ENCODE results near the gene UBAC1.
A peak's percentile ranks its signal among the peaks of the same experiment; 100 is the strongest.

The UBAC1 gene

DNA sequence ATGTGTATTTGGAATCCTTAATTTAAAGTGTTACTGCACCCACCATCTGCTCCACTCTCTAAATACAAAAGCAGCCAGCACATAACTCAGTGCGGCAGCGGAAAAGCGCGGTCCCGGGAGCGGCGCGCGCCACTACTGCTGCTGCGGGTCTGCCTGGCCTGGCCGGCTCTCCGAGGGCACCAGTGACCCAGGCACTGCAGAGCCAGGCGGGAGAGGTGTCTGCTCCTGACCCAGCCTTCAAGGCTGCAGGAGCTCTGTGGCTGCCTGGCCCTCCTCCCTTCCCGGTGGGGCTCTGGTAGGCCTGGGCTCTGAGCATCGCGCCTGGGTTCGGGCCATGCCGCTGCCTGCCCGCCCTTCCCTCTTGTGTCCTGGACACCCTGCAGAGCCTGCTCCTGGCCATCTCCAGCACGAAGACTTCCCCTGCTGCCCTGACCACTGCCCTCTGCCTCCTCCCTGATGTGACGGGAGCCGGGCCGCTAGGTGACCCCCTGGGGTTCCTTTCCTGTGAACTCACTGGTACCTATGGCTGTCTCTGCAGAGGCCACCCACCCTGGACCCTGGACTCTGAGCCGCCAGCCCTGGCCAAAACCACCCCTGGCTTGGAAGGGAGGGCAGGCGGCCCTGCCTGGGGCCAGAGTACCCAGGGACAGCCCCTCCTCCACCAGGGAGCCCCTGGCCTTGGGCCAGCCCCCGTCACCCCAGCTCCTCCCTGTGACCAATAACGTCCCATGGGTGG lies 32.8 kb upstream of the UBAC1 start:
- DNase-seq (ENCODE audit: low spot score): no peak

DNA sequence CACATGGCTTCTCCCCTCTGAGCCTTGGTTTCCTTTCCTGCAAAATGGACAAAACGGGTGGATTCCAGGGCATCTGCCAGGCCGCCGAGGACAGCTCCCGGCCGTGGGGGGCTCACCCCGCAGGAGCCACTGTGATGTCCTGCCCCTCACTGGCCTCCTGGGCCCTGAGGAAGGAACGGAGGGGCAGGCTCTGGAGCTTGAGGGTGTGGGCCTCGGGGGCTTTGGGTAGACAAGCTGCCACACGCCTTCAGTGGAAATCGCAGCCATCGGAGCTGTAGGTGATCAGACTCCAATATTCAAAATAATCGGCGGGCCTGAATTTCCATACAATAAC lies 32.2 kb upstream of the UBAC1 start:
- no peak for DNase-seq (ENCODE audit: low spot score)

DNA sequence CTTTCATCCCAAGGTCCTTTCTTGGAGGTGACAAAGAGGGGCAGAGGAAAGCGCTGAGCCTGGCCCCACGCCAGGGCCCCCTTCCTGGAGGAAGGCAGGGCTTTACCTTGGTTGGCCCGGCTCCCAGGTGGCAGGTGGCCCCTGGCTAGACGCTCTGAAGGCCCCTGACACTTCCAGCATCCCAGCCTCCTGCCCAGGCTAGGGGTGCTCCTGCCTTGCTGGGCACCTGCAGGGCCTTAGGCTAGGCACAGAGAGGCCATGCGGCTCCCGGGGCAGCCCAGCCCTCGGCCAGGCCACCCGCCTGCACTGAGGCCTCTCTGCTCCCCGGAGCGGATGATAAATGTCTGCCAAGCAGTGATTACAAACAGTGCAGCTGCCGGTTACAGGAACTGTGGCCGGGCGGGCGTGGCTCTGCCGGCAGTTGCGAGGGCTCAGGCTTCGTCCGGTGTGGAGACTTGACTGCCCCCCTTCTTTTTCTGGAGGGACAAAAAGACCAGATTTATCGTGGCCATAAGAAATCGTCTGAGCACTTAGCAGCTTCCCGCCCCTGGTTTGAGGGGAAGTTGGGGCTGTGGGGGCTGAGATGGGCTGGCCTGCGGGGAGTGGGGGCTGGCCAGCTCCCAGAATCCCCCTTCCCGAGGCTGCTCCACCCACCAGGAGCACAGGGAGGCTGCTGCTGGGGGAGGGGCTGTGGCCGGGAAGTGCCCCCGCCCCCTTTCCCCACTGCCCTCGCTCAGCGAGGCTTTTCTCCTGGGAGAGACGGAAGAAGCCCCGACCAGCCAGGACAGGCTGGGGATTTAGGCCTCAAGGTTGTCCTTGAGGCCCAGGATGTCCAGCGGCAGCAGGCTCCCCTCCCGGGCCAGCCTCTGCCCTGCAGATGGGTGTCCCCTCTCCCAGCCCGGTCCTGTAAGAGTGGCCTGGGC lies 31.6 kb upstream of the UBAC1 start:
- no peak for DNase-seq (ENCODE audit: low spot score)

DNA sequence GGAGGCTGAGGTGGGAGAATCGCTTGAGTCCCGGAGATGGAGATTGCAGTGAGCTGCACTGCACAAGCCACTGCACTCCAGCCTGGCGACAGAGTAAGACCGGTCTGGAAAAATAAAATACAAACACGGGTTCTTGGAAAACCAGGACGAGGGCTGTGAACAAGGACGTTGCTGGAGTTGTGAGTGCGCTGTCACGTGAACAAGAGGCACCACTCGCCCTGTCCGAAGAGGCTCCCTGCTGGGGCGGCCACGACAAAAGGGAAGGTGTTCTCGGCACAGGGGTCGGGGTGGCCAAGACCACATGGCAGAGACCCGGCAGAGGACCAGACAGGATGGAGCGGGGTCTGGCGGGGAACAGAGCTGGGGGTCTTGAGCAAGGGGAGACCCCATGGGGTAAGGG lies 30.6 kb upstream of the UBAC1 start:
- no peak for DNase-seq (ENCODE audit: low spot score)

DNA sequence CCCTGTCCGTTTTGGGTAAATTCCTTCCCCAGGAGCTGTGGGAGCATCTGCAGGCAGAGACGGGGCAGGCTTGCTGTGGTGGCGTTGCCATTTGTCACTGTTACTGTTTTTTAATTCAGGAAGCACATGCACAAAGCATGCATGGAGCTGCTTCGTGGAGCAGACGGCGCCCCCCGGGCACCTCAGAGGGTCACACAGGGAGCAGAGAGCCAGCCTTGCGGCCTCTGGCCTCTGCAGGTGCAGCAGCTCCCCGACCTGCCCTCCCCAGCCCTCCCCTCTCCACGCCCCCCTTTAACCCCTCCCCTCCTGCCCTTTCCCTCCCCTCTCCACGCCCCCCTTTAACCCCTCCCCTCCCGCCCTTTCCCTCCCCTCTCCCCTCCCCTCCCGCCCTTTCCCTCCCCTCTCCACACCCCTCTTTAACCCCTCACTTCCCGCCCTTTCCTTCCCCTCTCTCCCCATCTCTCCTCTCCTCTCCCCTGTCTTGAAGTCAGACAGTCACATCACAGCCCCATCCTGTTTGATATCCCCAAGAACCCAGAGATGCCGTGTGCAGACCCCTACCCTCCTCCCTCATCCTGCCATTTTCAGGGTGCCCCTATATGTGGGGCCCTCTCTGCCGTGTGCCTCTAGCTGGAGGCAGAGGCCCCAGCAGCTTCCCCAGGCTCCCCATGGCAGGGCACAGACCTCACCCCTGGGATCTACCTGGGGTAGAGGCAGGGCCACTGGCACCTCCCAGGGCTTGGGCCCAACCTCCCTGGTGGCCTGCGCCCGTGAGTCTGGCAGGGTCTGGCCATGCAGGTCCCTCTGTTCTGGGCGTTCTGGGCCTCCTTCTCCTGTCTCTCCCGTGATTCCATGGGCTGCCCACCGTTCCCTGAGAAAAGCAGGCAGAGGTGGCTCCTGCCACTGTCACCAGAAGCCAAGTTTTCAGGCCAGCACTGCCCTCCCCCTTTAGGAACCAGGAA lies 29.6 kb upstream of the UBAC1 start:
- DNase-seq (ENCODE audit: low spot score): peak; percentile 19

DNA sequence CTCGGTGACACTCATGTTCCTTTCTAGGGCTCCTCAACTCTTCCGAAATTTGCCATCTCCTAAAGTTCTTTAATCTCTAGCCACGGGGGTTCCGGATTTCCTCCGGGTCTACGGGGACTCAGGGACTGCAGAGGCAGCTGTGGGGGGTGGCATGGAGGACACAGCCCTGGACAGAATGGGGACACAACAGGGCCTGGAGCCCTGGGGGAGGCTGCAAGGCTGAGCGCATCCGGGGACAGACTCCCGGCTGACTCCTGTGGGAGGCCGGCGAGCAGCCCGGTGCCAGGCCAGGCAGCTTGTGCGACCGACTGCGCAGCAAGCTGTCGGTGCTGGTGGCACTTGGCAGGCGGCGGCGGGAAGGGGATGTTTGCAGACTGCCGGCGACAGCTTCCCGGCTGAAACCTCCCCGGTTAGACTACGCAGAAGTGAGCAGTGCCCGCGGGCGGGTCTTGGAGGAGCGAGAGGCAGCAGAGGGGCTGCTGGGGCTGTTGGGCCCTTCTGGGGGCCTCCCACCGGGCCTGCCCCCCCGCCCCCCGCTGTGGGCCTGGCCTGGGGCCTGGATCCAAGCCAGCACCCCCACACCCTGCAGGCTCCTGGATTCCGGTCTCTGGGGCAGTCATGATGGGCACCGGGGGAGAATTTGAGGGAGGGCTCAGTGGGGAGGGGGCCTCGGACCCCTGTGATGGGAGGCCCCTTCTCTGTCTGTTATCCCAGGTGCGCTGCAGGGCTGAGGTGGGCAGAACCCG lies 28.7 kb upstream of the UBAC1 start:
- no peak for DNase-seq (ENCODE audit: low spot score)

DNA sequence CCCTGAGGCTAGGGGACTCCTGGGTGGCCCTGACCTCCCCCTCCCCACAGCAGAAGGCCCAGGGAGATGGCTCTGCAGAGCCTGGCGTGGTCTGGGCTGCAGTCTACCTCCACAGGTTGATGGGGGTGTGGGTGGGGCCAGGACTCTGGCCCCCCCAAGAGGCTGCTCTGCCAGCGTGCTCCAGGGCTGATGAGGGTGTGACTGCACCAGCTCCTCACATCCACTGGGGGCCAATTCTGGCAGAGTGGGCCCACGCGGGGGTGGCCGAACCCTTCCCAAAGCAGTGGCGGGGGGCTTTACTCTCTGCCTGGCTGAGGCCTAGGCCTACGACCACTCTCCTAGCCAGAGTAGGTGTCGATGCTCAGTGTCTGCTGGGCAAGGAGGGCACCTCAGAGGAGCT lies 28.0 kb upstream of the UBAC1 start:
- no peak for DNase-seq (ENCODE audit: low spot score)

DNA sequence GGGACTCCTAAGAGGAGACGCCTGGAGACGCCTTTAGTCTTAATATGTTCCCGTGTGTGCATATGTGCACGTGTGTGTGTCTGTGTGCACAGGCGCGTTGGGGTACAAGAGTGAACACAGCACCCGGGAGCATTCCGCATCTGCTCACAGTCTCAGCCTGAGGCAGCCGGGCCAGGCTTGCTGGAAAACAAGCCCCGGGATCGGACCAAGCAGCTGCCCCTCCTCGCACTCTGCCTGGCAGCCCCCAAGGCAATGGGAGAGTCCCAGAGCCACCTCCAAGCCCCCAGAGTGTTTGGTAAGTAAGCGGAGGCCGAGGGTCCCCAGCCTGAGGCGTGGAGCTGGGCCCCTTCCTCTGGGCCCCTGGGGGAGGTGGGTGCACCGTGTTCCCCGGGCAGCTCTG lies 27.3 kb upstream of the UBAC1 start:
- no peak for DNase-seq (ENCODE audit: low spot score)

DNA sequence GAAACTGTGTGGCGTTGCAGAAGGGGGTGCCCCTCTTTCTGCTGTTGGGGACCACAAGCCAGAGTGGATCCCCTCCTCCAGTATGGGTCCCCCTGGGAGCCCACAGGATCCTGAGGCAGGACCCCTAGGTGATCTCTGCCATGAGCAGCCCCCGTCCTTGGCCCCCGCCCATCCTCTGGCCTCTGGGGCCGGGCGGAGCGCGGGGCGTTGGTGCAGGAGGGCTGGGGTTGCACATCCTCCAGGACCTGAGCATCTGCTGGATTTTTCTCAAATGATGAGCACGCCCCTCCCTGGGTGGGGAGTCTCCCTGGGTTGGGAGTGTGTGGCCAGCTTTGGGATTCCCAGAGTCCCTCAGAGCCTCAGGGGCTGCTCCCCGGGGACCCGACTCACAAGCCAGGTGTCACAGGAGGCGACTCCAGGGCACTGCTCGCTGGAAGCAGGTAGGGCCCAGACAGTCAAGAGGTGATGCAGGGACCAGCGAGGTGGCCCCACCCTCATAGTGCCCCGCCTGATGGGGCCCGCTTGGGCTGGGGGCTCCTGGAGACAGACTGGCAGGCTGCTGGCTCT lies 26.7 kb upstream of the UBAC1 start:
- no peak for DNase-seq (ENCODE audit: low spot score)

DNA sequence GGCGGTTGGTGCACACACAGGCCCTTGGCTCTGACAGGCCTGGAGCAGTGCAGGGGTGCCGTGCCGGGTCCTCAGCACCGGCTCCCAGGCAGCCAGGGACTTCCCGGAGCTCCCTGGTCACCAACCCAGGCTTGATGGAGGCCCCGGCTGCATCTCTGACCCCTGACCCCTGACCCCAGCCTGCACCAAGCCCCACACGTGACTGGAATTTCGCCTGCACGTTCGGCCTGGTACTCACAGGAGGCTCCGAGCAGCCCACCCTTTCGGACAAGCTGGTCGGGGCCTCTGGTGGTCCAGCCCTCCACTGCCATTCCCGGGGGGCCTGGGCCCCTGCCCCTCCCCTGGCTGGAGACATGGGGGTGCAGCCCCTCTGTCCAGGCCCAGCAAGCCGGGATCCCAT lies 25.4 kb upstream of the UBAC1 start:
- DNase-seq (ENCODE audit: low spot score): no peak

DNA sequence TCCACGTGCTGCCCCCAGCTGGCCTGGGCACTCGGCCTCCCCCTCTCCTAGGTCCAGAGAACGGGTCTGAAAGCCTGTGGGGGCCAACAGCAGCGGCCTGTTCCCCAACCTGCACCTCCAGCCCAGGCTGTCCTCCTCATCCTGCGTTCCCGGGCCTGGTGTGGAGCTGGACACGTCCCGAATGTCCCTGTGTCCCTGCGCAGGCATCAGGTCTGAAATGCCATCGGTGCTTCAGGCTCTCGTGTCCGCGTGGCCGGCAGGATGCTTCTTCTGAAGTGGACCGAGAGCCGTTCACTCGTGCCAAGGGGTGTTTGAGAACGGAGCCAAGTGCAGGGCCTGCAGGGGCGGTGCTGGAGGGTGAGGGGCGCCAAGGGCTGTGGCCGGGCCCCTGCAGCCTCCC lies 24.7 kb upstream of the UBAC1 start:
- DNase-seq (ENCODE audit: low spot score): no peak

DNA sequence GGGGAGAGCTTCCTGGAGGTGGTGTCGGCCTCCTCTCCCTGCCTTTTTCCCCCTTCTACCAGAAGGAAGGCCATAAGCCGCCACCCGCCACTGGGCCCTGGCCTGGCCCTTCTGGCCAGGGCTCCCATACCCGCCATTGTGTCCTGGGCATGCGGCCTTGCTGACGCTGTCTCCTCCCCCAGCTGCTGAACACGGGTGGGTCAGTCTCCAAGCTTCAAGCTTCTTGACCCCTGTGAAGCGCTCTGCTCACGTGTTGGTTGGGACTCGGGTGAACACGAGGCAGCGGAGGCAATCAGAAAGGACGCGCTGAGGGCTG lies 24.2 kb upstream of the UBAC1 start:
- no peak for DNase-seq (ENCODE audit: low spot score)

DNA sequence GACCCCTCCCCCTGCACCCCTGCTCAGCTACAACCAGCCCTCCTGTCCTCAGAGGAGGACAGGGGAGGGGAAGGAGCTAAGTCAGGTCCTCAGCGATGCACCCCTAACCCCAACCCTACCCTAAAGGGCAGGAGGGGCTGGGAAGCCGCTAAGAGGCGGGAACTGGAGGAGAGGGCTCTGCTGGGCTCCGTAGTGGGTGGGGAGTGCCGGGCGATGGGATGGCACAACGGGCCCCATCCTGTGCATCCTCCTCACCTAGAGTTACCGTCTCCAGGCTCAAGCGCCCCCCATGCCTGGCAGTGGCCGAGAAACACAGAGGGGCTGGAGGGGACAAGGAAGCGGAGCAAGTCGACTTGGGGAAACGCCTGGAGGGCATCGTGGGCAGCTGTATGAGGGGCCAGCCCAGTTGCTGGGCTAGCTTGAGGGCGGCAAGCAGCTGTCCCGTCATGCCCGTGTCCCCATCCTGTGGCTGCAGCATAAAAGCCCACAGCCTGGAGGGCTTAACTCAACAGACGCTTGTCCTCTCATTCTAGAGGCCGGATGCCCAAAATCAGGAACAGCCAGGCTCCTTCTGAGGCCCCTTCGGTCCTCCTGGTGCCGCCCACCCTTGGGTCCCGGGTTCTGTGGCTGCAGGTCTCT lies 23.0 kb upstream of the UBAC1 start:
- no peak for DNase-seq (ENCODE audit: low spot score)

DNA sequence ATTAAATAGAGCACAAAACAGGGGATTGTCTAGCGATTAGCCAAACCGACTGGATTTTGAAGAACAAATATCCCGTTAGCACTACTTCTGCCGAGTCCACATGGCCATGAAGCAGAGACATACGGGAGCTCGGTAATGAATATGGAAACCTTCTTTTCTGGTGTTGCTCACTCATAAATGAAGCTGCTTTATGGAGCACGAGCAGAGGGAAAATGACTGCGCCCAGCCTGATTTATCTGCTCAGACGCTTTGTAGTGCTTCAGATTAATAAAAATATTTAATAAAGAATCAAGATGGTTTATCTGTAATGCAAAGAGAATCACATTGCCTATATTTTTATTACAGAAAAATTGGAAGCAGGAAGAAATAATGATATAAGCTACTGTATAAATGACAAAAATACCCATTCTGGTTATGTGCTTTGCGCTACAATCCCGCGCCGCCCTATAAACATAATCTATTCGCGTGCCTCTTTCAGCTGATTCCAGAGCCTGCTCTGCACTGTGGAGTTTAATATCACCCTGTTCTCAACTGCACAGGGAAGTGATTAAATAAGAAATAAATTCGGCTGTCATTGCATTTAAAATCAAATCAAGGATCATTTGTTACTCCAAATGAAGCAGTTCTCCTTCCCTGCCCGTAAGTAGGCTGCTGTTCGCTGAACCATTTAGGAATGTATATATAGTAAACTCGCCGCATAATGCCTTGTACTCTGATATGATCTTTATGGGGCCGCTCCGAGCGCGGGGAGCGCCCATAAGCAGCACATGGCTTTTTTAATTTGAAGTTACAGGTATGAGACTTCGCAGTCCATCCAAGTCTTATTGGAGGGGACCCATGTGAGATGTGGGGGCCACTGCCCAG lies 22.3 kb upstream of the UBAC1 start:
- no peak for DNase-seq (ENCODE audit: low spot score)

DNA sequence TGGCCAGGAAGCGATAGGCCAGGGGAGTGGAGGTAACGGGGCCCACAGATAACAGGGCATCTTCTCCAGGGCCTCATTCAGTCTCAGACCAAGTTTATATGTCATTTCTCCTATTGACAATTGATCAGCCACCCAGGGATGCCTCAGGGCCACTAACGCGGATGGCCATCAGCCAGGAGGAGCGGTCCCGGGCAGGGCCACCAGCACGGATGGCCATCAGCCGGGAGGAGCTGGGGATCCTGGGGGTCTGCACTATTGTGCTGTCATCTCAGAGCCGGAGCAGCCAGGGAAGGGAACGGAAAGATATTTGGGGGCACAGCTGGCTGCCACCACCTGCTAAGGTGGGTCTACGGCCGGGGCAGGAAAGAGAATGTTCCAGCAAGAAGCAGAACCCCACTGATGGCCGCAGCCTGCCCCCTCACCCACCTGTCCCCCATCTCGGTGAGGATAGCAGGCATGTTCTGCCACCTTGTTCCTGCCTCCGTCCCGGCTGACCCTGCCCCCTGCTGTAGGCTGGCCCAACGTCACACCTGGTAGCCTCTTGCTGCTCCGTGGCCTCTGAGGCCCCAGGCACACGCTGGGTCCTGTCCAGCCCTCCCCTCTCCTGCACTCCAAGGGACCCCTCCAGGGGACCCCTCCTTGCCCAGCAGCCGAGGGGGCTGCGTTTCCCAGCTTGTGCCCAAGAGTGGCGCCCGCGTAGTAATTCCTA lies 21.5 kb upstream of the UBAC1 start:
- DNase-seq (ENCODE audit: low spot score): no peak

DNA sequence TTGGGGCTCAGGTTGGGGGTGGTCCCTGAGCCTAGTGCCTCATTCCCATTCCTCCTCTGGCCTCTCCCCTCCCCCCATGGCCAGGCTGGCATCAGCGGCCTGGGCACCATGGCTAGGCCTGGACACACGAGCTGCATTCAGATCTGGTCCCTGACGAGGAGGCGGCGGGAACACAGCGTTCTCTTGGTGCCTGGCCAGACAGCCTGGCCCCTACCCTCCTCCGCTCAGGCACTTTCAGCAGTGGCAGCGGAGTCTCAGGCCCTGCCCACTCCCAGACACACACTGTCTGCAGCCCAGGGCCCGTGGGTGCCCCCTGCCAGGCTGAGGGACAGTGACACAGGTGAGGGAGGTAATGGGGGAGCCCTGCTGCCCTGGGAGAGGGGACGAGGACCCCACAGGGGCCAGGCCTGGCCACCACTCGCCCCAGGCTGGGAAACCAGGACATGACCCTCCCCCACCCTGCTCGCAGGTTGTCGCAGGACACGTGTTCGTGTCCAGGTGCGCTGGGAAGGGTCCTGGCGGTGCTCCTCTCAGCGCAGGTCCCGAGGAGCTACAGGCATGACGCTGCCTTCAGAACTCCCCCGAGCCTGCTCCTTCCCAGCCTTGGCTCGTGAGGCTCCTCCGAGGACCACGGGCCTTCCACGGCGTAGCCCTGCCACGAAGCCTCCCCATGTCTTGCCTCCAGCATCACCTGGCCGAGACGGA lies 19.9 kb upstream of the UBAC1 start:
- DNase-seq (ENCODE audit: low spot score): no peak

DNA sequence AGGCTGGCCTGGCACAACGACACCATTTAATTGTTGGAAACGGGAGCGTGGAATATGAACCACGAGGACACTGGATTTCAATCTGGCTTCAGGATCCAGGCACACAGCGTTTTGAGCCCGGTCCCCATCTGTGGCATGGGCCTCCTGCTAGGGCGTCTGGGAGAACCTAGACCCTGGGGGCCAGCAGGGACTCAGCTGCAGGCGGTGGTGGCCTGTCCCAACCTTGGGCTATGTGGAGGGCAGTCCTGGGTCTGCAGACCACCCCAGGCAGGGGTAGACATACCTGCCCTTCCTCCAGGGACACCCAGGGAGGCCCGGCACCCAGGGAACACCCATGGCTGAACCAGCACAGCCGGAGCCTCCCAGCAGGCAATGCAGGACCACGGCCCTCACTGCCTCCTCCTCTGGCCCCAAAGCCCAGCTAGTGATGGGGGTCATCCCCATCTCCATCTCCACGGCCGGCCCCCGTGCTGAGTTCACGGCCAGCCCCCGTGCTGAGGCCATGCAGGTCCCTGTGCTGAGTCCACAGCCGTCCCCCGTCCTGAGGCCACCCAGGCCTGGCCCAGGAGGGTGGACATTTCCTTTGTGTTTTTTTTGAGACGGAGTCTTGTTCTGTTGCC lies 18.5 kb upstream of the UBAC1 start:
- DNase-seq (ENCODE audit: low spot score): no peak
